Measurements from ENCODE around the gene PRKCB.

The PRKCB gene

GRCh38 chr16:23960081-23960885 is 124.5 kb downstream of the PRKCB start:
- in situ Hi-C loops (cut with MboI; ENCODE audit: low sequenced_read_pairs), result no loop called here

GRCh38 chr16:23962001-23962400 is 126.2 kb downstream of the PRKCB start:
- in situ Hi-C loops (cut with MboI; ENCODE audit: low sequenced_read_pairs), result no loop called here

GRCh38 chr16:23964136-23964535 is 128.4 kb downstream of the PRKCB start:
- in situ Hi-C loops (cut with MboI; ENCODE audit: low sequenced_read_pairs), result no loop called here

- in situ Hi-C loops (cut with MboI; ENCODE audit: low sequenced_read_pairs), result no loop called here
Observed at GRCh38 chr16:23965137-23965733, 129.5 kb downstream of the PRKCB start.

- in situ Hi-C loops (cut with MboI; ENCODE audit: low sequenced_read_pairs), result no loop called here
Observed at GRCh38 chr16:23966597-23967394, 131.0 kb downstream of the PRKCB start.

- in situ Hi-C loops (cut with MboI; ENCODE audit: low sequenced_read_pairs), result no loop called here
Observed at GRCh38 chr16:23967775-23968174, 132.0 kb downstream of the PRKCB start.

- in situ Hi-C loops (cut with MboI; ENCODE audit: low sequenced_read_pairs), result no loop called here
Observed at GRCh38 chr16:23968176-23968575, 132.4 kb downstream of the PRKCB start.

GRCh38 chr16:23969468-23970297 is 133.9 kb downstream of the PRKCB start:
- in situ Hi-C loops (cut with MboI; ENCODE audit: low sequenced_read_pairs), result no loop called here

GRCh38 chr16:23974223-23974622 is 138.4 kb downstream of the PRKCB start:
- in situ Hi-C loops (cut with MboI; ENCODE audit: low sequenced_read_pairs), result no loop called here

GRCh38 chr16:23975293-23975692 is 139.5 kb downstream of the PRKCB start:
- in situ Hi-C loops (cut with MboI; ENCODE audit: low sequenced_read_pairs), result no loop called here

GRCh38 chr16:23976091-23976490 is 140.3 kb downstream of the PRKCB start:
- in situ Hi-C loops (cut with MboI; ENCODE audit: low sequenced_read_pairs), result no loop called here

GRCh38 chr16:23976524-23976923 is 140.7 kb downstream of the PRKCB start:
- in situ Hi-C loops (cut with MboI; ENCODE audit: low sequenced_read_pairs), result no loop called here

- in situ Hi-C loops (cut with MboI; ENCODE audit: low sequenced_read_pairs), result no loop called here
Observed at GRCh38 chr16:23979441-23979840, 143.7 kb downstream of the PRKCB start.

- in situ Hi-C loops (cut with MboI; ENCODE audit: low sequenced_read_pairs), result no loop called here
Observed at GRCh38 chr16:23979982-23980381, 144.2 kb downstream of the PRKCB start.

- in situ Hi-C loops (cut with MboI; ENCODE audit: low sequenced_read_pairs), result no loop called here
Observed at GRCh38 chr16:23981429-23982399, 145.9 kb downstream of the PRKCB start.

- in situ Hi-C loops (cut with MboI; ENCODE audit: low sequenced_read_pairs), result no loop called here
Observed at GRCh38 chr16:23986455-23986854, 150.7 kb downstream of the PRKCB start.

GRCh38 chr16:23987443-23987842 is 151.7 kb downstream of the PRKCB start:
- in situ Hi-C loops (cut with MboI; ENCODE audit: low sequenced_read_pairs), result no loop called here

GRCh38 chr16:23990507-23990906 is 154.7 kb downstream of the PRKCB start:
- in situ Hi-C loops (cut with MboI; ENCODE audit: low sequenced_read_pairs), result no loop called here

GRCh38 chr16:23991066-23991465 is 155.3 kb downstream of the PRKCB start:
- in situ Hi-C loops (cut with MboI; ENCODE audit: low sequenced_read_pairs), result no loop called here

- in situ Hi-C loops (cut with MboI; ENCODE audit: low sequenced_read_pairs), result no loop called here
Observed at GRCh38 chr16:23994615-23995014, 158.8 kb downstream of the PRKCB start.

Data from HL-60/S4 (cell line).